H9 (cell line): ENCODE measurements around the gene DCN. TPM values are rescaled to one million over a fixed set of nuclear protein-coding genes. Genes with fewer than 3 reads are reported as not detected.

Source experiments
- DNase-seq: peaks from one replicate; pipeline ENCODE4 v3.0.0-alpha.2; 2017
- H2AFZ ChIP-seq: one replicate; pipeline ENCODE4 v1.6.1; 2013; ENCODE audit warnings: mild to moderate bottlenecking, low read length, control low read depth, moderate library complexity
- H2AK5ac ChIP-seq: 2 replicates; pipeline ENCODE4 v1.6.1; 2013; ENCODE audit warnings: low read length, control low read depth, mixed read lengths; ENCODE audit not compliant: insufficient read length
- H2BK120ac ChIP-seq: one replicate; pipeline ENCODE4 v1.6.1; 2013; ENCODE audit warnings: low read depth, mild to moderate bottlenecking, low read length, control low read depth, inconsistent platforms; ENCODE audit not compliant: poor library complexity, severe bottlenecking
- H2BK12ac ChIP-seq: 2 replicates; pipeline ENCODE4 v1.6.1; 2013; ENCODE audit warnings: low read length, control low read depth, mixed read lengths, low read depth; ENCODE audit not compliant: insufficient read length
- H2BK15ac ChIP-seq: 2 replicates; pipeline ENCODE4 v1.6.1; 2013; ENCODE audit warnings: low read depth, low read length, control low read depth
- H2BK20ac ChIP-seq: one replicate; pipeline ENCODE4 v1.6.1; 2013; ENCODE audit warnings: low read depth, mild to moderate bottlenecking, low read length, control low read depth, inconsistent platforms; ENCODE audit not compliant: poor library complexity, severe bottlenecking
- H2BK5ac ChIP-seq: 2 replicates; pipeline ENCODE4 v1.6.1; 2013; ENCODE audit warnings: low read length, control low read depth, mixed read lengths; ENCODE audit not compliant: insufficient read length
- H3K14ac ChIP-seq: 2 replicates; pipeline ENCODE4 v1.6.1; 2013; ENCODE audit warnings: low read length, control low read depth; ENCODE audit not compliant: insufficient read depth
- H3K18ac ChIP-seq: 2 replicates; pipeline ENCODE4 v1.6.1; 2013; ENCODE audit warnings: low read depth, mild to moderate bottlenecking, mixed read lengths, low read length, control low read depth; ENCODE audit not compliant: insufficient read length
- H3K23ac ChIP-seq: 2 replicates; pipeline ENCODE4 v1.6.1; 2013; ENCODE audit warnings: low read length, control low read depth, mixed read lengths, low read depth; ENCODE audit not compliant: insufficient read length
- H3K23me2 ChIP-seq: 2 replicates; pipeline ENCODE4 v1.6.1; 2013; ENCODE audit warnings: low read depth, mild to moderate bottlenecking, mixed read lengths, low read length, control low read depth; ENCODE audit not compliant: insufficient read length, poor library complexity, severe bottlenecking
- H3K27ac ChIP-seq: 2 replicates; pipeline ENCODE4 v1.5.1; 2013; ENCODE audit warnings: low read length, control low read depth, mixed read lengths, low read depth; ENCODE audit not compliant: insufficient read length
- H3K27me3 ChIP-seq: 2 replicates; pipeline ENCODE4 v1.6.1; 2013; ENCODE audit warnings: low read length, control low read depth, inconsistent platforms; ENCODE audit not compliant: insufficient read depth
- H3K4ac ChIP-seq: 2 replicates; pipeline ENCODE4 v1.6.1; 2013; ENCODE audit warnings: low read depth, mild to moderate bottlenecking, control low read depth, inconsistent platforms, low read length, moderate library complexity
- H3K4me1 ChIP-seq: 2 replicates; pipeline ENCODE4 v1.6.1; 2013; ENCODE audit warnings: low read length, control low read depth, inconsistent platforms; ENCODE audit not compliant: insufficient read depth
- H3K4me2 ChIP-seq: 2 replicates; pipeline ENCODE4 v1.6.1; 2013; ENCODE audit warnings: low read length, control low read depth, mixed read lengths; ENCODE audit not compliant: insufficient read length, insufficient read depth
- H3K56ac ChIP-seq: 2 replicates; pipeline ENCODE4 v1.6.1; 2013; ENCODE audit warnings: low read depth, mild to moderate bottlenecking, mixed read lengths, low read length, control low read depth; ENCODE audit not compliant: insufficient read length
- H3K79me1 ChIP-seq: 2 replicates; pipeline ENCODE4 v1.6.1; 2013; ENCODE audit warnings: low read depth, mild to moderate bottlenecking, moderate library complexity, low read length, control low read depth, inconsistent platforms; ENCODE audit not compliant: insufficient read depth, poor library complexity, severe bottlenecking
- H3K79me2 ChIP-seq: 2 replicates; pipeline ENCODE4 v1.6.1; 2013; ENCODE audit warnings: low read length, control low read depth, inconsistent platforms; ENCODE audit not compliant: insufficient read depth
- H3K9ac ChIP-seq: 2 replicates; pipeline ENCODE4 v1.6.1; 2013; ENCODE audit warnings: low read length, control low read depth, mixed read lengths; ENCODE audit not compliant: insufficient read length; ENCODE audit errors: extremely low read depth
- H3K9me3 ChIP-seq: one replicate; pipeline ENCODE4 v1.6.1; 2013; ENCODE audit warnings: low read depth, low read length, inconsistent platforms; ENCODE audit not compliant: control insufficient read depth
- H3T11ph ChIP-seq: one replicate; pipeline ENCODE4 v1.6.1; 2013; ENCODE audit warnings: mild to moderate bottlenecking, low read length, control low read depth, inconsistent platforms
- H4K20me1 ChIP-seq: one replicate; pipeline ENCODE4 v1.6.1; 2013; ENCODE audit not compliant: control insufficient read depth, insufficient read length, insufficient read depth
- H4K5ac ChIP-seq: 2 replicates; pipeline ENCODE4 v1.6.1; 2013; ENCODE audit warnings: low read depth, mild to moderate bottlenecking, mixed read lengths, low read length, control low read depth; ENCODE audit not compliant: insufficient read length
- H4K8ac ChIP-seq: replicated peaks from 2 replicates; pipeline ENCODE4 v1.6.1; 2013; ENCODE audit warnings: low read length, control low read depth, mixed read lengths, low read depth; ENCODE audit not compliant: insufficient read length
- H4K91ac ChIP-seq: 2 replicates; pipeline ENCODE4 v1.6.1; 2013; ENCODE audit warnings: low read depth, mild to moderate bottlenecking, moderate library complexity, mixed read lengths, low read length, control low read depth; ENCODE audit not compliant: insufficient read length
- H3K27ac Mint-ChIP-seq, 3 experiments: 2 replicates in 2 of 3; 3 replicates in 1 of 3; pipeline ENCODE4 v1.8.0; 2020 to 2021; ENCODE audit warnings: mixed read lengths in 3 of 3, mild to moderate bottlenecking in 1 of 3, moderate library complexity in 1 of 3
- H3K27me3 Mint-ChIP-seq: 2 replicates; pipeline ENCODE4 v1.8.0; 2021; ENCODE audit warnings: low read depth, mild to moderate bottlenecking, moderate library complexity, mixed read lengths
- H3K36me3 Mint-ChIP-seq, 3 experiments: 2 replicates in 2 of 3; 3 replicates in 1 of 3; pipeline ENCODE4 v1.8.0; 2020 to 2021; ENCODE audit warnings: low read depth in 3 of 3, mixed read lengths in 3 of 3; ENCODE audit not compliant: insufficient read depth in 1 of 3
- H3K4me1 Mint-ChIP-seq, 2 experiments: 2 replicates each; pipeline ENCODE4 v1.8.0; 2020; ENCODE audit warnings: mixed read lengths in 2 of 2
- H3K4me3 Mint-ChIP-seq, 2 experiments: 2 replicates in 1 of 2; 3 replicates in 1 of 2; pipeline ENCODE4 v1.8.0; 2020 to 2021; ENCODE audit warnings: mild to moderate bottlenecking in 2 of 2, mixed read lengths in 2 of 2, moderate library complexity in 1 of 2
- H3K9me3 Mint-ChIP-seq, 2 experiments: 2 replicates in 1 of 2; 3 replicates in 1 of 2; pipeline ENCODE4 v1.8.0; 2020; ENCODE audit warnings: mild to moderate bottlenecking in 2 of 2, mixed read lengths in 2 of 2, moderate library complexity in 1 of 2
- CTCF ChIP-seq: fragments of 200-600 bp; sonication (generic); conservative IDR thresholded peaks from 3 replicates; pipeline ENCODE4 v1.8.0; 2021; ENCODE audit warnings: antibody characterized with exemption, mild to moderate bottlenecking
- WGBS: extraction: QIAGEN DNeasy Blood & Tissue Kit; methylation state at CpG from one replicate; pipeline ENCODE4 v1.1.7; 2013; ENCODE audit warnings: missing lambda C conversion rate, low lambda C conversion rate, mixed read lengths; ENCODE audit not compliant: insufficient read length; ENCODE audit errors: extremely low coverage; 5-methylcytosine and 5-hydroxymethylcytosine counted together
- total RNA-seq: library from RNA; stranded (reverse); gene quantifications from 2 replicates; pipeline ENCODE4 v1.2.1, GENCODE V29; 2021

DCN gene
- total RNA-seq, 1 experiment from 2014 or later: not detected

GRCh38 chr12:91119089-91119488, 63.5 kb downstream of the DCN start:
- Histone ChIP-seq H3K56ac (no peak overlapping the region), H4K5ac (no peak overlapping the region), H4K8ac (no peak overlapping the region), H3K18ac (no peak overlapping the region), H4K91ac (no peak overlapping the region), H2BK12ac (no peak overlapping the region), H3K9ac (no peak overlapping the region), H3K23ac (no peak overlapping the region), H3K4me2 (no peak overlapping the region), H2AFZ (no peak overlapping the region), H3K27ac (no peak overlapping the region), H3K79me1 (no peaks in the 10 kb centered on the region), H3T11ph (no peak overlapping the region), H3K79me2 (no peaks in the 10 kb centered on the region), H3K9me3 (no peaks in the 10 kb centered on the region), H3K23me2 (no peaks in the 10 kb centered on the region), H3K14ac (no peak overlapping the region), H2BK20ac (no peak overlapping the region), H4K20me1 (no peaks in the 10 kb centered on the region), H3K4ac (no peak overlapping the region), H2BK5ac (no peak overlapping the region), H2BK120ac (no peak overlapping the region), H2AK5ac (no peak overlapping the region), H2BK15ac (no peak overlapping the region), H3K27me3 (no peaks in the 10 kb centered on the region), H3K4me1 (no peaks in the 10 kb centered on the region)
- Mint-ChIP-seq H3K36me3 (no peaks in the 10 kb centered on the region), H3K27ac (no peak overlapping the region), H3K4me1 (no peaks in the 10 kb centered on the region), H3K4me3 (no peak overlapping the region), H3K9me3 (no peaks in the 10 kb centered on the region), H3K27me3 (no peaks in the 10 kb centered on the region)
- no CpG with 5 or more reads among the region's 1 CpG for WGBS
- DNase-seq: no peak
- TF ChIP-seq CTCF: no peak
